Measurements from ENCODE around the gene C16orf95. TPM values are rescaled to one million over a fixed set of nuclear protein-coding genes. Genes with fewer than 3 reads are reported as not detected.
"Not testable (repeated sequence)": the region's sequence is repeated elsewhere in the genome, so short reads cannot be mapped to it uniquely, and the experiment has no call there.

The C16orf95 gene
- total RNA-seq, 1 donor from 2014 or later = 2.8 TPM

DNA sequence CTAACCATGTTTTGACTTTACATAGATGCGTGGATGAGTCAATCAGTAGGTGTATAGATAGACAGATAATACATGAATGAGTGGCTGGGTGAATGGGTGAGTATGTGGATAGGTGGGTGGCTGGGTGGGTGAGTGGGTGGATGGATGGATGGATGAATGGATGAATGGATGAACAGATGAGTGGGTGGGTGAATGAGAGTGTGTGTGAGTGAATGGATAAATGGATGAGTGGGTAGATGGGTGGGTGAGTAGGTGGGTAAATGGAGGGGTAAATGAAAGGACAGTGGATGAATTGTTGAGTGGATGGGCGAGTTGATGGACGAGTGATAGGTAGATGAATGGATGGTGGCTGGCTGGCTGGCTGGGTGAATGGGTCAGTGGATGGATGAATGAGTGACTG lies 23.2 kb downstream of the C16orf95 start:
- DNase-seq (ENCODE audit: low read depth in 2 of 2) = no peak

GRCh38 chr16:87291944-87292343 lies 25.2 kb downstream of the C16orf95 start:
- no peak for DNase-seq (ENCODE audit: low read depth in 2 of 2)

GRCh38 chr16:87288753-87289362 lies 28.3 kb downstream of the C16orf95 start:
- DNase-seq (ENCODE audit: low read depth in 2 of 2) = no peak

DNA sequence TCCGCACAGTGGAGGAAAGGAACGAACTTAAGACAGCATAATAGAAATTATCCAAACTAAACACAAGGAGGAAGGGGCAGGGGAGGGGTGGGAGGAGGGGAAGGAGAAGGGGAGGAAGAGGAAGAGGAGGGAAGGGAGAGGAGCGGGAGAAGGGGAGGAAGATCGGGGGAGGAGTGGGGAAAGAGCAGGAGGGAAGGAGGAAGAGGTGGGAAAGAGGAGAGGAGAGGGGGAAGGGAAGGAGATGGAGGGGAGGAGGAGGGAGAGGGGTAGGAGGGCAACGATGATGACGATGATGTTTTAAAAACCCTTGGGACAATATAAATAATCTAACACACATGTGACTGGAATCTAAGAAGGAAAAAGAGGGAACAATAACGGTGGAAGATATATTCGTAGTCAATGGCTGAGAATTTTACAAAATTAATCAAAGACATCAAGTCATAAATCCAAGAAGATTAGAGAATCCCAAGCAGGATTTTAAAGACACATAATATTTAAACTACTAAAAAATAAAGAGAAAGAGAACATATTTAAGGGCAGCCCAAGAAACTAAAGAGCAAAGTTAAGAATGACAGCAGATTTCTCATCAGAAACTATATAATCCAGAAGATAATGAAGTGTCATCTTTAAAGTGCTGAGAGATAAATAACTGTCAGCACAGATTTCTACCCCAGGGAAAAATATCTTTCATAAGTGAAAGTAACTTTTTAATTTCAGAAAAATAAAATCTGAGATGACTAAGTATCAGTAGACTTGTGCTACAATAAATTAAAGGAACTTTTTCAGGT lies 30.2 kb downstream of the C16orf95 start:
- DNase-seq (ENCODE audit: low read depth in 2 of 2) = no peak

GRCh38 chr16:87284183-87284582 lies 33.0 kb downstream of the C16orf95 start:
- no peak for DNase-seq (ENCODE audit: low read depth in 2 of 2)

DNA sequence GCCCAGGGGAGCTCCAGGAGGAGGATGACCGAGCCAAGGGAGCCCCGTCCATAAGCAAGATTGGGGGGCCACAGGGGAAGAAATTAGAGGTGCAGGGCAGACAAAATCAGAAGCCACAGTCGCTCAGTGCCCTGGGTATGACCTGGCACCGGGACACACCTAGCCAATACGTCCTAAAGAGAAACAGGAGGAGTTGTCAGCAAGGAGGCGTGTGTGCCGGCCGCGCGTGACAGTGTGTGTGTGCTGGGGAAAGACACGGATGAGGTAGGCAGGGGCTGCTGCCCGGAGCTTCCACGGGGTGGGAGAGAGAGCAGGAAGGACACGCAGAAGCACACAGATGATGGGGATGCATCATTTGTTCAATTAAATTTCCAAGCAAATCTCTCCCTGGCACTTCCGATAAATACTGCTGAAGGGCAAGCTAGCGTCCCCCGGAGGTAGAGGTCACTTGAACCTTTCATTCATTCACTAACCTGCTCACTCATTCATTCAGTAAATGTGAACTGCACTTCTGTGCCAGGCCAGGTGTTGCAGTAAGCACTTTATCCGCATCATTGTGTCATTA lies 38.0 kb downstream of the C16orf95 start:
- DNase-seq (ENCODE audit: low read depth in 2 of 2) = no peak

GRCh38 chr16:87278191-87279093 lies 38.8 kb downstream of the C16orf95 start:
- DNase-seq (ENCODE audit: low read depth in 2 of 2) = peak; percentile 51 to 80

DNA sequence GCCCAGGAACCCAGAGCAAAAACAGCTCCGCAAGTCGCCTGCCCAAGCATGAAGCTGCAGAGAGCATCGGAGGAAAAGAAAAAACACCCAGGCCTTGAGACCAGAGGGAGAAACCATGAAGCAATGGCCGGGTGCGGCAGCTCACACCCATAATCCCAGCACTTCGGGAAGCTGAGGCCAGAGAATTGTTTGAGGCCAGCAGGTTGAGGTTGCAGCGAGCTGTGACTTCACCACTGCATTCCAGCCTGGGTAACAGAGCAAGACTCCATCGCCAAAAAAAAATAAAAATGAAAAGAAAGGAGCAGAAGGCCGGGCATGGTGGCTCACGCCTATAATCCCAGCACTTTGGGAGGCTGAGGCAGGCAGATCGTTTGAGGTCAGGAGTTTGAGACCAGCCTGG lies 40.3 kb downstream of the C16orf95 start:
- DNase-seq (ENCODE audit: low read depth in 2 of 2) = no peak

- peak in 1 of 2 donors; percentile 15 for DNase-seq (ENCODE audit: low read depth in 2 of 2)
Measured at GRCh38 chr16:87276091-87276701, 41.0 kb downstream of the C16orf95 start.

DNA sequence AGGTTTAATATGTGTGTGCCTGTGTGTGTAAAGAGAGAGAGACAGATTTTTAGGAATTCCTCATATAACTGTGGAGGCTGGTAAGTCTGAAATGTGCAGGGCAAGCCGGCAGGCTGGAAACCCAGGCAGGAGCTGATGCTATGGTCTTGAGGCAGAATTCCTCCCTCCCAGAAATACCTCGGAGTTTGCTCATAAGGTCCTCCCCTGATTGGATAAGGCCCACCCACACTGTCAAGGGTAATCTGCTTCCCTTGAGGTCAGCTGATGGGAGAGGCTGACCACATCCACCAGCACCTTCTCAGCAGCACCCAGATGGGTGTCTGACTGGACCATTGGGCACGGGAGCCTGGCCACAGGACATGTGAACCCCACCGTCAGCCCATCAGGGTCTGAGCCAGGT lies 42.4 kb downstream of the C16orf95 start:
- no peak for DNase-seq (ENCODE audit: low read depth in 2 of 2)

DNA sequence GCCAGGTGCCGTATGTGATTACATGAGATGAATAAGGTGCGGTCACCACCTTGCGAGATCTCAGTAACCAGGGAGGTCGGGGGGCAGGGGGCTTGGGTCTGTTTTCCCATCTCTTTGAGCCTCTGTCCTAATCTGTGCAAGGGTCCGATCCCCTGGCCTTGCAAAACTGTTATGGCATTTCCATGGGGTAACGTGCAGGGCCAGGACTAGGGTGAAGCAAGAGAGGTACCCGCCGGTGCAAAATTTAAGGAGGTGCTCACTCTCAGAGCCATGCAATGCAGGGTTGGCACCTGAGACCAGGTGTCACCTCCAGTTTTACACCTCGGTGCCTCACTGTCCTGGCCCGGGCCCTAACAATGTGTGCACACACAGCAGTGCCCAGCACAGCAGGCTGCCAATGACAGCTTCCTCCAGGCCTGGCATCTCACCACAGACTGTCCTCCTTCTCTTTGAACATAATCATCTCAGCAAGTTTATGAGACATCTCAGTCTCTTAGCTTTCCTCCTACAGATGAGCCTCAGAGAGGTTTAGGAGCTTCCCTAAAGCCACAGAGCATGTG lies 43.6 kb downstream of the C16orf95 start:
- no peak for DNase-seq (ENCODE audit: low read depth in 2 of 2)

DNA sequence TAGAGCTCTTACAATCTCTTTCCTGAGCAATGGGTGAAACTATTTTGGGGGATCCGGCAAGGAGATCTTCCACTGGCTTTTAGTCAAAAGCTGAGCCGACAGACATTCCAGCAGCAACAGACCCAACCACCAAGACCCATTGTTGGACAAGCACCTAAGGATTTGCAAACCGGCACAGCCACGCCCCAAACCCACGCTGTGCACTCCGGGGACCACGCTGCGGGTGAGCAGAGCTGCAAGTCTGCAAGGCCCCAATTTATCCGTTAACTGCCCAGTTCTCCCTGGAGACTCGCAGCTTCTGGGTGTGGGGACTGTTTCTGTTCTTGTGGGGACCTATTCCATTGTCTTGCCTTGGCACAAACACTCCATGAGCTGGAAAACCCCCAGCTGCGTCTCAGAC lies 45.9 kb downstream of the C16orf95 start:
- DNase-seq (ENCODE audit: low read depth in 2 of 2) = no peak

DNA sequence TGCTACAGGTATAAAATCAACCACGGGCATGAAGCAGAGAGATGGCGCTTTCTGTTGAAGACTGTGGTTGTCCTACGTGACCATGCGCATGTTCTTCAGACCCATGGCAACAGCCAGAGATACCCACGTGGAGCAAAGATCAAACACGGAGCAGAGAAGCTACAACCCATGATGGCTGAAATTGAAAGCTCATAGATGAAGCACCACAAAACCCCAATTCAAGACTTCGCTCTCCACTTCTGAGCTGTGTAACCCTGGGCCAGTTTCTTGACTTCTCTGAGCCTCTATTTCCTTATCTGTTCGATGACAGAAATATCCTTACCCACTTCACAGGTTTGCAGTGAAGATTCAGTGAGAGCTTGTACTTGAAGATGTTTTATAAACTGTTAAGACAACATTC lies 49.6 kb downstream of the C16orf95 start:
- DNase-seq (ENCODE audit: low read depth in 2 of 2) = no peak

DNA sequence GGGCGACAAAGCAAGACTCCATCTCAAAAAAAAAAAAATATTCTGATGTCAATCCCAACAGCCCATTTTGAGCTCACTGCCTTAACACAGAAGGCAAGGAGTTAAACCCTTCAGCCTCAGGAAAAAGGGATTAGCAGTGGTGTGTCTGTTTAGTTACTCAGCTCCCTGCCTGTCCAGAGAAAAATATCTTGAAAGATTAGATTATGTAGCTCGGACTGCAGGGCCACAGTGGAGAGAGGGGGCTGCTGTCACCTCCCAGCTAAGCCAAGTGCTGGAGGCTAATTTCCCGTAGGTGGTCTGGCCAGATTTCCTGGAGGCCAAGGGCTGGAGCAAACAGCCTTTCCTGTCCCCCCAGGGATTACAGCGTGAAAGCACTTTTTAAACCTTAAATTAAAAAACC lies 50.3 kb downstream of the C16orf95 start:
- no peak for DNase-seq (ENCODE audit: low read depth in 2 of 2)

GRCh38 chr16:87265261-87265660 lies 51.9 kb downstream of the C16orf95 start:
- DNase-seq (ENCODE audit: low read depth in 2 of 2) = no peak

DNA sequence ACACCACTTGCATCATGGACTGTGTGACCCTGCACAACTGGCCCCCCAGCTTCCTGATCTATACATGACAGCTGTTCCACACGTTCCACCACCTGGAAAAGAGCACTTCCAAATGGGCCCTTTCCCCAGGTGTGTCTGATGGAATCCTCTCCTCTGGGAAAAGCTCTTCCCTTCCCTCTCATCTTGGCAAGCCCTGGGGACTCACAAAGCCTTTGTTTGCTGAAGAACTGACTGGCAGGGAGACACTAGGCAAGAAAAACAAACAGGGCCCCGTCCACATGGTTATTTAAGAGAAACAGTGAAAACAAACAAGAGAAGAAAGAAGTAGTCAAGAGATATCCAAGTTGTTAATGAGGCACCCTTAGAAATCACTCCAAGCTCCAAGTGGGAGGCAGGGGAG lies 52.6 kb downstream of the C16orf95 start:
- no peak for DNase-seq (ENCODE audit: low read depth in 2 of 2)

- no peak for DNase-seq (ENCODE audit: low read depth in 2 of 2)
Measured at GRCh38 chr16:87263418-87264052, 53.7 kb downstream of the C16orf95 start.

DNA sequence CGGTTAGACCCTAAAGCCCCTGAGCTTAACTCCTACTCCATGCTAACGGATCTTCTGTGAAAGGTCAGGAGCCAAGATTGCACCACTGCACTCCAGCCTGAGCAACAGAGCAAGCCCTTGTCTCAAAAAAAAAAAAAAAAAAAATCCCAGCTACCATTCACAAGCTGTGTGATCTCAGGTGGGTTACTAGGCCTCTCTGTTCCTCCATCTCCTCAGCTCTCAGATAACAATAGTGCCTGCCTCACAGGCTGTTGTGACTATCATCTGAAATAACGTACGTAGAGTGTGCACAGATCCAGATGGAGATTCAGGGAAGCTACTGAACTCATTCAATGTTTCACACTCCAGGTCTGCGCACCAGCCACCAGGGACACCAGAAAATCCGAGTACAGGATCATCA lies 57.8 kb downstream of the C16orf95 start:
- no peak for DNase-seq (ENCODE audit: low read depth in 2 of 2)

- DNase-seq (ENCODE audit: low read depth in 2 of 2) = not testable (repeated sequence)
Measured at GRCh38 chr16:87258653-87259052, 58.5 kb downstream of the C16orf95 start.

GRCh38 chr16:87255866-87256265 lies 61.3 kb downstream of the C16orf95 start:
- no peak for DNase-seq (ENCODE audit: low read depth in 2 of 2)

DNA sequence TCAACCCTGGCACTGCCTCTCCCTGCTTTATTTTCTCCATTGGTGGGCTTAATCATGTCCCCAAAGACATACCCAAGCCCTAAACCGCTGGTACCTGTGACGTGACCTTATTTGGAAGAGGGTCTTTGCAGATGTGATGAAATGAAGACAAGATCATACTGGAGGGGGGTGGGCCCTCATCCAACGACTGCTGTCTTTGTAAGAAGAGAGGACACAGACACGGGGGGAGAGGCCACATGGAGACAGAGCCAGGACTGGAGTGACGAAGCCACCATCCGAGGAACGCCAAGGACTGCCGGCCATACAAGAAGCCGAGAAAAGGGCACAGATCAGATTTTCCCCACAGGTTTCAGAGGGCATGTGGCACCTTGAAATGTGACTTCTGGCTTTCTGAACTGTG lies 62.5 kb downstream of the C16orf95 start:
- DNase-seq (ENCODE audit: low read depth in 2 of 2) = no peak

Data from dermis microvascular lymphatic vessel endothelial cell (primary cell).